Mammary epithelial cell (primary cell): ENCODE results near the gene MTM1.

Experiments
- CTCF ChIP-seq, 2 donors: IDR thresholded peaks in 1 of 2; conservative IDR thresholded peaks in 1 of 2; 2 replicates each; pipeline ENCODE4 v1.5.1; 2011 to 2012; ENCODE audit warnings: inconsistent platforms in 2 of 2, low read length in 2 of 2, mild to moderate bottlenecking in 2 of 2, control low read depth in 1 of 2, low read depth in 1 of 2; ENCODE audit not compliant: insufficient read depth in 1 of 2; ENCODE audit errors: extremely low read depth in 1 of 2
- EZH2 ChIP-seq: IDR thresholded peaks from 2 replicates; pipeline ENCODE4 v1.6.1; 2012; ENCODE audit warnings: low read length, inconsistent platforms, borderline replicate concordance

GRCh38 chrX:150581093-150581775 lies 12.8 kb downstream of the MTM1 start:
- no peak for TF ChIP-seq CTCF (conservative IDR thresholded peaks at IDR 0.05 in 1 of 2, IDR thresholded peaks at IDR 0.05 in 1 of 2; ENCODE audit: extremely low read depth in 1 of 2, insufficient read depth in 1 of 2, low read depth in 1 of 2, low read length in 2 of 2)
- TF ChIP-seq EZH2 = no peak
